Activated CD4-positive, alpha-beta T cell treated with anti-CD3 and anti-CD28 coated beads, Interleukin-2, amount 50 U/mL, for 4 hours (primary cell): ENCODE measurements around the gene NENF.

Experiments
- DNase-seq, 2 experiments: peaks; one replicate each; pipeline ENCODE4 v3.0.0-alpha.2; 2020

NENF gene

GRCh38 chr1:212482637-212483441, 50.1 kb downstream of the NENF start:
- DNase-seq, result no peak

GRCh38 chr1:212484701-212485570, 52.2 kb downstream of the NENF start:
- no peak for DNase-seq

GRCh38 chr1:212485571-212485912, 52.8 kb downstream of the NENF start:
- no peak for DNase-seq

GRCh38 chr1:212485913-212486618, 53.3 kb downstream of the NENF start:
- DNase-seq, result no peak

GRCh38 chr1:212486619-212486975, 53.9 kb downstream of the NENF start:
- no peak for DNase-seq

- DNase-seq, result no peak
Measured at GRCh38 chr1:212487286-212487685, 54.6 kb downstream of the NENF start.

- DNase-seq, result no peak
Measured at GRCh38 chr1:212487774-212488435, 55.2 kb downstream of the NENF start.

- DNase-seq, result no peak
Measured at GRCh38 chr1:212488436-212489283, 55.9 kb downstream of the NENF start.

GRCh38 chr1:212489284-212489859, 56.7 kb downstream of the NENF start:
- no peak for DNase-seq

GRCh38 chr1:212490276-212490675, 57.6 kb downstream of the NENF start:
- DNase-seq, result no peak

GRCh38 chr1:212491454-212491853, 58.7 kb downstream of the NENF start:
- DNase-seq, result no peak
